GM10266 (cell line): ENCODE measurements around the gene NOP14.

ENCODE experiments used
- DNase-seq: peaks from one replicate; pipeline ENCODE4 v3.0.0; 2012; ENCODE audit errors: extremely low spot score
- TF ChIP-seq, protein P1 (sequence below): IDR thresholded peaks from 2 replicates; pipeline ENCODE4 v1.5.1; 2012; ENCODE audit warnings: mild to moderate bottlenecking, low read depth; ENCODE audit not compliant: control insufficient read depth, insufficient read depth; ENCODE audit errors: missing control alignments

Gene NOP14

DNA sequence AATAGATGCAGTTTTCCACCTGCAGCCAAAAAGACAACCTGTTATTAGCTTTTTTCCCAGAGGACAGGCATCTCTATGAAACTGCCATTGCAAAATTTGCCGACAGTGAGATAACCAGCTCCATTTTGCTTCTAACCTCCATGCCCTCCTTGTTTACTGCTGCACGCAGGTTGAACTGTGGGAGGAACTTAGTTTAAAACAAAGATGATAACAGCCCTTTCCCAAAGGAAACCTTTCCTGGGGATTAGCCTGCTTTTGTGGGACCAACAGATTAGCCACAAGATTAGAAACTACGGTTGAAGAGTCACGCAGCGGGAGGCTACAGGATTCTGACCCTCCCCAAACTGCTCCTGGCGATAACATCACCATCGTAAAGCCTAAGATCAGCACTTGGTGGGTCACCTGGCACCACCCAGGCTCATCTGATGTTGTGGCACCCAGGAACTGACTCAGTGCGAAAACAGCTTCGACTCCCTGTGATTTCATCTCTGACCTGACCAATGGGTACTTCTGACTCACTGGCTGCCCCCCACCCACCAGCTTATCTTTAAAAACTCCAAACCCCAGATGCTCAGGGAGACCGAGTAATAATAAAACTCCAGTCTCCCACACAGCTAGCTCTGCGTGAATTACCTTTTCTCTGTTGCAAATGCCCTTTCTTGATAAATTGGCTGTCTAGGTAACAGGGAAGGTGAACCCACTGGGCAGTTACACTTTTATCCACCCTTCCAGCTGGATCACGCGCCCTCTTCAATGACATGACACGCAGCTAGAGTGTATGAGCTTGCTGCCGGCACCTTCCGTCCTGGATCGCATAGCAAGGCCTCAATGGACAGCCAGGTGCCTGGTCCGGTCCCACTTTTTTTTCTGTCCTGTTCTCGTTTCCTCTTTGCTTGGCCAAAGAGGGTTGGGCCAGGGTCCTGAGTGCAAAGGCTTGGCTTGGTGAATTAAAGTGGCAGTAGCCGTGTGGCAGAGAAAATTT, 27.2 kb downstream of the NOP14 start:
- peak; percentile 58 for DNase-seq

GRCh38 chr4:2934813-2935761, 28.1 kb downstream of the NOP14 start:
- TF ChIP-seq, protein P1, sequence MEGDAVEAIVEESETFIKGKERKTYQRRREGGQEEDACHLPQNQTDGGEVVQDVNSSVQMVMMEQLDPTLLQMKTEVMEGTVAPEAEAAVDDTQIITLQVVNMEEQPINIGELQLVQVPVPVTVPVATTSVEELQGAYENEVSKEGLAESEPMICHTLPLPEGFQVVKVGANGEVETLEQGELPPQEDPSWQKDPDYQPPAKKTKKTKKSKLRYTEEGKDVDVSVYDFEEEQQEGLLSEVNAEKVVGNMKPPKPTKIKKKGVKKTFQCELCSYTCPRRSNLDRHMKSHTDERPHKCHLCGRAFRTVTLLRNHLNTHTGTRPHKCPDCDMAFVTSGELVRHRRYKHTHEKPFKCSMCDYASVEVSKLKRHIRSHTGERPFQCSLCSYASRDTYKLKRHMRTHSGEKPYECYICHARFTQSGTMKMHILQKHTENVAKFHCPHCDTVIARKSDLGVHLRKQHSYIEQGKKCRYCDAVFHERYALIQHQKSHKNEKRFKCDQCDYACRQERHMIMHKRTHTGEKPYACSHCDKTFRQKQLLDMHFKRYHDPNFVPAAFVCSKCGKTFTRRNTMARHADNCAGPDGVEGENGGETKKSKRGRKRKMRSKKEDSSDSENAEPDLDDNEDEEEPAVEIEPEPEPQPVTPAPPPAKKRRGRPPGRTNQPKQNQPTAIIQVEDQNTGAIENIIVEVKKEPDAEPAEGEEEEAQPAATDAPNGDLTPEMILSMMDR, result peak; percentile 18
- DNase-seq, result peak; percentile 98

More for the DNA sequence above, 27.2 kb downstream of the NOP14 start:
- TF ChIP-seq, protein P1, result no peak

DNA sequence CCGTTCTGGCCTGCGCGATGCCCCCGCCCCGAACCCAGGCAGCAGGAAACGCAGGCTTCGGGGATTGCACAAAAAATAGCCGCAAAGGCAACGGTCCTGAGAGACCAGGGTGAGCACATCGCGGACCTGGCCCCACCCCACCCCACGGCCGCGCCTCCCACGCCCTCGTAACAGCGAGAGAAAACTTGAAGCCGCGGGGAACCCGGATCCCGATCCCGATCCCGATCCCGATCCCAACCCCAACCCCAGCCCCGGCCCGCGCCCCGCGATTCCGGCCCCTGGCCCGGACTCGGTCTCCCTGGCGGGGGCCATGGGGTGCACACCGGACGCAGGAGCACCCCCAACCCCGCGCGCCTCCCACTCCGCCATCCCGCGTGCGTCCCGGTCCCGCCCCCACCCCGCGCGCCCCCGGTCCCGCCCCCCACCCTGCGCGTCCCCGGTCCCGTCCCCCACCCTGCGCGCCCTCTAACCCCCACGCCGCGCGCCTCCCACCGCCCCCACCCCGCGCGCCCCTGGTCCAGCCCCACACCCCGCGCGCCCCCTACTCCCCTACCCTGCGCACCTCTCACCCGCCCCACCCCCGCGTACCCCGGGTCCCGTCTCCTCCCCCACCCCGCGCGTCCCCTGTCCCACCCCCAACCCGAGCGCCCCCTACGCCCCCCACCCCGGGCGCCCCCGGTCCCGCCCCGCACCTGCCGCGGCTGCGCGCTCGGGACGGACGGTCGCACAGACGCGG, 29.0 kb downstream of the NOP14 start:
- TF ChIP-seq, protein P1, result no peak
- DNase-seq, result peak; percentile 74

DNA sequence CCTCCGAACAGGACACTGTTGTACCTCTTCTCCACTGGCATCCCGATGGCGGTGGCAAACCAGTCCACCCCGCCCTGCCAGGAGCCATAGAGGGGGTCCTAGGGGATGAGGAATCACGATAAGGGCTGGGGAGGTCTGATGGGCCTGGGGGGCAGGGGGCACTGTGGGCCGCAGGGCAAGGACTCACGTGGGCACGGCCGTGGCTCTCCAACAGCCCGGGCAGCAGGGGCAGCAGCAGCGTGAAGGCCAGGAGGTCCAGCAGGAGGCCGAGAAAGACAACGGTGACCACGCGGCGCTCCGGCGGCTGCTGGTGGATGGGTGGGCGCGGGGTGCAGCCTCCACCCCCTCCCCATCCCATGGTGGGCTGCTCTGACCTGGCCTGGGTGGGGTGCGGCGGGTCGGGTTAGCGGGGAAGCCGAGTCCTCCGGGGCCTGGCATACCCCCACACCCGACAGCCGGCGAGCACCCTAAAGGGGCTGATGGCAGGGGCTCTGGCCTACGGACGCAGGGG, 29.6 kb downstream of the NOP14 start:
- DNase-seq, result no peak
- TF ChIP-seq, protein P1, result no peak

DNA sequence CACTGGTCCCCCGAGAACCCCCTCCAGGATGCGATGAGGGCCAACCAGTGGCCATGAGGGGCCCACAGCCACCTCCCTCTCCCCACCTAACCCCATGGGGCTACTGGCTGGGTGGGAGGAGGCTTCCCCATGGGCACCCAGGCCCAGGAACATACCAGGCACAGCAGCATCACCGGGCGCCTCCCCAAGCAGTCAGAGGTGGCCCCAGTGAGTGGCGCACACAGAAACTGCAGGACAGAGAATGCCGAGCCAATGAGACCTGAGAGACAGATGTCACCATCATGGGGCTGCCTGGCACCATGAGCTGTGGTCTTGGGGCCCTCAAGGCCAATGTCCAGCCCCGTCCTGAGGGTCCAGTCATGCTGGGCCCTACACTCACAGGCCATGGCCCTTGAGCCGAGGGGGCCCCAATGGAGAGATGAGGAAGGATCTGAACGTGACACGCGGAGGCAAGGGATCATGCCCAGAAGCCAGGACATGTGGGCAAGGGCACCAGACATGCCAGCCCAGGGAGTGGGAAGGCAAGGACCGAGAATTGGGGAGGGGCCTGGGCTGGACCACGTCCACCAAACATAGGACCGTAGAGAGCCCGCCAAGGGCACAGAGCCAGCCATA, 30.1 kb downstream of the NOP14 start:
- TF ChIP-seq, protein P1, result no peak
- peak; percentile 52 for DNase-seq

DNA sequence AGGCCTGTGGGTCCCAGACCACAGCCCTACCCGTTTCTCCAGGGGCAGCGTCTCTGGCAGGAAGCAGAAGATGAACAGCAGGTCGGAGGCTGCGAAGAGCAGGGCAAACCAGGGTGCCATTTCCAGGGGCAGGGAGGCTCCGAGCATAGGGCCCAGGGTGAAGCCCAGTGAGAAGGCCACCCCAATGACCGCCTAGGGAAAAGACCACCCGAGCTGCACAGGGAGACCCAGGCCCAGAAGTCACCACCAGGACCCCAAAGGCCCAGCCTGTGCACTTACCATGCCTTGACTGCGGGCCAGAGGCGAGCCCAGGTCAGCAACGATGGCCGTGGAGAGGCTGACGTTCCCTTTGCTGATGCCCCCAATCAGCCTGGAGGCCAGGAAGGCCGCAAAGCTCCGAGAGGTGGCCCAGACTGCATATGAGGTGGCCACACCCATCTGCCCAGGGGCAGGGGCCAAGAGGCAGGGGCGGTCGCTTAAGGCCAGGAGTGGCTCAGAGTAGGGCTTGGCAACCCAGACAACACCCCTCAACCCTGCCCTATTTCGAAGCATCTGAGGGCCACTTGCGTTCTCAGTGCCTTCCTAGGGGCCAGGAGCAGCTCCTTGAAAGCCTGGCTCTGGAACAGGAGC, 30.8 kb downstream of the NOP14 start:
- TF ChIP-seq, protein P1, result no peak
- no peak for DNase-seq
